ENCODE measurements around the gene EIF3J. TPM values are rescaled to one million over a fixed set of nuclear protein-coding genes. Genes with fewer than 3 reads are reported as not detected.
"Not testable (repeated sequence)": the region's sequence is repeated elsewhere in the genome, so short reads cannot be mapped to it uniquely, and the experiment has no call there.

Gene EIF3J
- polyA plus RNA-seq, 2 of the 4 experiments (the other 2 are of a cell fraction), result 90.6 to 114 TPM

GRCh38 chr15:44532275-44532674, 4.7 kb upstream of the EIF3J start:
- not testable (repeated sequence) for H3K27ac ChIP-seq; H3K4me3 ChIP-seq; ATAC-seq; H3K9me3 ChIP-seq; H3K4me2 ChIP-seq; DNase-seq (ENCODE audit: low read depth in 1 of 2, low spot score in 1 of 2); H3K4me1 ChIP-seq; FAIRE-seq
- POLR2A ChIA-PET, result interaction anchor here (0.6 kb wide), 2 partner anchors 14 to 674 kb away, joined by 3 read pairs; no protein-coding TSS in a partner anchor
- CTCF ChIA-PET, result interaction anchor here (0.8 to 1.7 kb wide), 4 partner anchors 10 to 103 kb away, joined by 3 to 4 read pairs (median 4); no protein-coding TSS in a partner anchor
- WGBS (ENCODE audit: missing lambda C conversion rate), result 87% methylated on average over 3 of the region's 5 CpGs

GRCh38 chr15:44532689-44533088, 4.3 kb upstream of the EIF3J start:
- ChIA-PET POLR2A (interaction anchor here (0.6 kb wide), 1 partner anchor 14 kb away, joined by 3 read pairs; no protein-coding TSS in a partner anchor), CTCF (interaction anchor here (0.8 to 1.7 kb wide), 4 partner anchors 10 to 103 kb away, joined by 3 to 4 read pairs (median 4); no protein-coding TSS in a partner anchor)
- Histone ChIP-seq H3K4me1 (peaks cover 9% of the 10 kb centered on the region; the same call in 2 of the 3 replicates), H3K9me3 (no peaks in the 10 kb centered on the region), H3K4me3 (no peak overlapping the region), H3K4me2 (no peak overlapping the region), H3K27ac (no peak overlapping the region)
- 83% methylated on average over 3 of the region's 3 CpGs for WGBS (ENCODE audit: missing lambda C conversion rate)
- ATAC-seq (no peak), DNase-seq (ENCODE audit: low read depth in 1 of 2, low spot score in 1 of 2) (peak in 1 of 2 experiments; percentile 8), FAIRE-seq (no peak)
- TF ChIP-seq HOXB5 (CRISPR knock-in tag; IDR thresholded peaks at IDR 0.05) (no peak), KDM1A (IDR thresholded peaks at IDR 0.05; ENCODE audit: low read depth) (peak; percentile 59; the same call in 1 of the 2 replicates)

- WGBS (ENCODE audit: missing lambda C conversion rate), result 93% methylated on average over 8 of the region's 8 CpGs
- CTCF ChIA-PET, result interaction anchor here (0.6 to 0.8 kb wide), 2 partner anchors 14 to 23 kb away, joined by 3 to 4 read pairs; no protein-coding TSS in a partner anchor
- H3K4me3 ChIP-seq, result no peak overlapping the region; the same call in 2 of the 3 replicates
Observed at GRCh38 chr15:44535092-44535491, 1.9 kb upstream of the EIF3J start.

GRCh38 chr15:44535523-44536301, 1.2 kb upstream of the EIF3J start:
- FAIRE-seq (no peak), ATAC-seq (peak in 1 of 2 experiments; percentile 8; a peak in 2 of 6 replicates), DNase-seq (ENCODE audit: low read depth in 1 of 2, low spot score in 1 of 2) (peak in 1 of 2 experiments; percentile 14)
- H3K4me2 ChIP-seq, result peak overlapping the region; percentile 83
- H3K4me3 ChIP-seq, result peak overlapping the region; percentile 98
- no peak for TF ChIP-seq FOXS1 (CRISPR knock-in tag; IDR thresholded peaks at IDR 0.05)
- no peak for TF ChIP-seq EHF (CRISPR knock-in tag; IDR thresholded peaks at IDR 0.05)
- no peak for TF ChIP-seq SMC3 (IDR thresholded peaks at IDR 0.05)
- no peak for TF ChIP-seq HES2 (IDR thresholded peaks at IDR 0.05)
- no peak for TF ChIP-seq HMGXB4 (CRISPR knock-in tag; IDR thresholded peaks at IDR 0.05; ENCODE audit: borderline replicate concordance)
- no peak for TF ChIP-seq SREBF2 (IDR thresholded peaks at IDR 0.05)
- TF ChIP-seq MAZ (IDR thresholded peaks at IDR 0.05; ENCODE audit: borderline replicate concordance, low read depth, low read length), result no peak
- TF ChIP-seq MAFK (IDR thresholded peaks at IDR 0.05; ENCODE audit: partially characterized antibody), result no peak
- no peak for TF ChIP-seq HOXA7 (CRISPR knock-in tag; IDR thresholded peaks at IDR 0.05)
- TF ChIP-seq ELK1 (IDR thresholded peaks at IDR 0.05; ENCODE audit: low read depth, low read length), result no peak
- TF ChIP-seq BCL3 (IDR thresholded peaks at IDR 0.05), result no peak
- ChIA-PET POLR2A (no interaction called here), CTCF (interaction anchor here (0.6 to 0.8 kb wide), 2 partner anchors 14 to 23 kb away, joined by 3 to 4 read pairs; no protein-coding TSS in a partner anchor)
- H3K27ac ChIP-seq, result peak overlapping the region; percentile 99 to 100
- H3K4me1 ChIP-seq, result peaks cover 19% of the 10 kb centered on the region
- 65% methylated on average over 36 of the region's 36 CpGs for WGBS (ENCODE audit: missing lambda C conversion rate)
- H3K9me3 ChIP-seq, result no peaks in the 10 kb centered on the region

More at GRCh38 chr15:44535092-44535491, 1.9 kb upstream of the EIF3J start:
- peak overlapping the region; percentile 83 for H3K4me2 ChIP-seq
- ATAC-seq, result no peak
- H3K27ac ChIP-seq, result no peak overlapping the region
- POLR2A ChIA-PET, result no interaction called here
- no peaks in the 10 kb centered on the region for H3K9me3 ChIP-seq
- FAIRE-seq, result no peak
- peaks cover 15% of the 10 kb centered on the region for H3K4me1 ChIP-seq
- TF ChIP-seq CEBPB (IDR thresholded peaks at IDR 0.05) (no peak), HOXB5 (CRISPR knock-in tag; IDR thresholded peaks at IDR 0.05) (no peak), HOXA7 (CRISPR knock-in tag; IDR thresholded peaks at IDR 0.05) (no peak), ZSCAN20 (CRISPR knock-in tag; IDR thresholded peaks at IDR 0.05) (no peak), POLR2AphosphoS2 (conservative IDR thresholded peaks at IDR 0.05; ENCODE audit: low read length) (no peak)
- DNase-seq (ENCODE audit: low read depth in 1 of 2, low spot score in 1 of 2), result no peak

All from A549 (cell line).